Neural progenitor cell (in vitro differentiated cells): ENCODE measurements around the gene SNX25. TPM values are rescaled to one million over a fixed set of nuclear protein-coding genes. Genes with fewer than 3 reads are reported as not detected.
"Not testable (repeated sequence)": the region's sequence is repeated elsewhere in the genome, so short reads cannot be mapped to it uniquely, and the experiment has no call there.

Source experiments
- DNase-seq: peaks from one replicate; pipeline ENCODE4 v3.0.0-alpha.2; 2016; ENCODE audit warnings: low spot score
- H2AFZ ChIP-seq: fragments of 200-600 bp; sonication (generic); replicated peaks from 2 replicates; pipeline ENCODE4 v1.6.1; 2016; ENCODE audit warnings: antibody characterized with exemption
- H3F3A ChIP-seq: fragments of 200-600 bp; sonication (generic); 2 replicates; pipeline ENCODE4 v1.6.1; 2016; ENCODE audit warnings: antibody characterized with exemption, low read depth
- H3K27ac ChIP-seq: fragments of 200-600 bp; sonication (generic); 2 replicates; pipeline ENCODE4 v1.5.1; 2016; ENCODE audit warnings: mild to moderate bottlenecking
- H3K27me3 ChIP-seq: fragments of 200-600 bp; sonication (generic); 2 replicates; pipeline ENCODE4 v1.6.1; 2016; ENCODE audit warnings: mild to moderate bottlenecking, moderate library complexity
- H3K36me3 ChIP-seq: fragments of 200-600 bp; sonication (generic); 2 replicates; pipeline ENCODE4 v1.5.1; 2016
- H3K4me1 ChIP-seq: fragments of 200-600 bp; sonication (generic); 2 replicates; pipeline ENCODE4 v1.6.1; 2016; ENCODE audit warnings: mixed run types
- H3K4me2 ChIP-seq: fragments of 200-600 bp; sonication (generic); 2 replicates; pipeline ENCODE4 v1.6.1; 2016
- H3K4me3 ChIP-seq: fragments of 200-600 bp; sonication (generic); 2 replicates; pipeline ENCODE4 v1.5.1; 2016
- H3K79me2 ChIP-seq: fragments of 200-600 bp; sonication (generic); 2 replicates; pipeline ENCODE4 v1.6.1; 2016; ENCODE audit warnings: low read depth
- H3K9ac ChIP-seq: fragments of 200-600 bp; sonication (generic); 2 replicates; pipeline ENCODE4 v1.6.1; 2016
- H3K9me3 ChIP-seq: fragments of 200-600 bp; sonication (generic); 2 replicates; pipeline ENCODE4 v1.5.1; 2016; ENCODE audit warnings: low read depth
- H4K20me1 ChIP-seq: fragments of 200-600 bp; sonication (generic); 2 replicates; pipeline ENCODE4 v1.6.1; 2016; ENCODE audit warnings: low read depth
- H3K27ac Mint-ChIP-seq: 3 replicates; pipeline ENCODE4 v1.8.0; 2021; ENCODE audit warnings: mixed read lengths
- H3K27me3 Mint-ChIP-seq: 2 replicates; pipeline ENCODE4 v1.8.0; 2022; ENCODE audit warnings: low read depth, mild to moderate bottlenecking, inconsistent platforms, moderate library complexity, mixed read lengths; ENCODE audit not compliant: insufficient read depth
- H3K36me3 Mint-ChIP-seq: 3 replicates; pipeline ENCODE4 v1.8.0; 2021; ENCODE audit warnings: mixed read lengths
- H3K4me1 Mint-ChIP-seq: 3 replicates; pipeline ENCODE4 v1.8.0; 2021; ENCODE audit warnings: mixed read lengths
- H3K4me3 Mint-ChIP-seq: 3 replicates; pipeline ENCODE4 v1.8.0; 2021; ENCODE audit warnings: mild to moderate bottlenecking, moderate library complexity, mixed read lengths
- H3K9me3 Mint-ChIP-seq: 3 replicates; pipeline ENCODE4 v1.8.0; 2020; ENCODE audit warnings: mixed read lengths
- EZH2 ChIP-seq: fragments of 200-600 bp; sonication (generic); IDR thresholded peaks from 2 replicates; pipeline ENCODE4 v1.6.1; 2017; ENCODE audit warnings: antibody characterized with exemption, mild to moderate bottlenecking, moderate library complexity
- EZH2phosphoT487 ChIP-seq: fragments of 200-600 bp; sonication (generic); IDR thresholded peaks from 2 replicates; pipeline ENCODE4 v1.6.1; 2017; ENCODE audit warnings: antibody characterized with exemption
- total RNA-seq: library from RNA; depleted of rRNA; stranded (reverse); fragments of >200 nt; gene quantifications from 2 replicates; pipeline ENCODE4 v1.2.3, GENCODE V29; 2015; ENCODE audit warnings: low replicate concordance
- TF ChIP-seq, protein P1 (sequence below): fragments of 200-600 bp; sonication (generic); IDR thresholded peaks from 2 replicates; pipeline ENCODE4 v1.5.1; 2017; ENCODE audit warnings: antibody characterized with exemption, mild to moderate bottlenecking

The SNX25 gene
- total RNA-seq, 1 donor from 2014 or later = 50.8 TPM

DNA sequence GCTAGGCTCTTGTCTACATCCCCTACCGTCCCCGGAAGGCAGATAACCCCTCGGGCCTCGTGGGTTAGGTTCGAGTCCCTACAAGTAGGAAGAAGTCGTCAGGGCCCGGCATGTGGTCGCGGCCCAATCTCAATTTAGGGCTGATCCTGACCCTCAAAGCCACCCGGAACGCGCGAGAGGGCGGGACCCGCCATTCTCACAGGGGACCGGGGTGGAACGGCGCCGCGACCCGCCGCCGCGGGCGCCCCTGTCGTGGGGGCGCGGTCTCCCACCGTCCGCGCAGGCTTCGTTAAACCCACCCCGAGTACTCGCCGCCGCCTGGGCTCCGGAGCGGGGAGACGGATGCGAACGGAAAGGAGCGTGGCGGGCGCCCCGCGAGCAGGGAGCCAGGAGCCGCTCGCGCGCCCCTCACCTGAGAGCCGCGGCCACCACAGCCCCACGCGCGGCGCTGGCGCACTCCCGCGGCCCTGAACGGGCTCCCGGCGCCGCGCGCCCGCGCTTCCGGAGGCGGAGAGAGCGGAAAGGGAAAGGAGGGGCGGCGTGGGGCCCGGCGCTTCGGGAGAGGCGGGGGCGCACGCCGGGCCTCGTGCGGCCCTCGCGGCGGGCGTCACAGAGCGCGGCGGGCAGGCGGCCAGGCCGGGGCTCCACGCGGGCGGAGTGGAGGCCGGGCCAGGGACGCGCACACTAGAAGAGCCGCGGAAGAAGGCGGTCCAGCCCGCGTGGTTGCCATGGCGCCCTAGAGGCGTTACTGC lies 5.7 kb upstream of the SNX25 start, which contains the start of gene CFAP97:
TSS of gene CFAP97 (minus strand) at position 515 of the 752 bp plus-strand sequence. CDS start 12,804 bp downstream, outside the sequence.
- TF ChIP-seq EZH2 (peak; percentile 35), EZH2phosphoT487 (no peak)
- TF ChIP-seq, protein P1, sequence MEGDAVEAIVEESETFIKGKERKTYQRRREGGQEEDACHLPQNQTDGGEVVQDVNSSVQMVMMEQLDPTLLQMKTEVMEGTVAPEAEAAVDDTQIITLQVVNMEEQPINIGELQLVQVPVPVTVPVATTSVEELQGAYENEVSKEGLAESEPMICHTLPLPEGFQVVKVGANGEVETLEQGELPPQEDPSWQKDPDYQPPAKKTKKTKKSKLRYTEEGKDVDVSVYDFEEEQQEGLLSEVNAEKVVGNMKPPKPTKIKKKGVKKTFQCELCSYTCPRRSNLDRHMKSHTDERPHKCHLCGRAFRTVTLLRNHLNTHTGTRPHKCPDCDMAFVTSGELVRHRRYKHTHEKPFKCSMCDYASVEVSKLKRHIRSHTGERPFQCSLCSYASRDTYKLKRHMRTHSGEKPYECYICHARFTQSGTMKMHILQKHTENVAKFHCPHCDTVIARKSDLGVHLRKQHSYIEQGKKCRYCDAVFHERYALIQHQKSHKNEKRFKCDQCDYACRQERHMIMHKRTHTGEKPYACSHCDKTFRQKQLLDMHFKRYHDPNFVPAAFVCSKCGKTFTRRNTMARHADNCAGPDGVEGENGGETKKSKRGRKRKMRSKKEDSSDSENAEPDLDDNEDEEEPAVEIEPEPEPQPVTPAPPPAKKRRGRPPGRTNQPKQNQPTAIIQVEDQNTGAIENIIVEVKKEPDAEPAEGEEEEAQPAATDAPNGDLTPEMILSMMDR = peak; percentile 3
- H3K27ac ChIP-seq = no peak within 1 kb of the TSS
- Mint-ChIP-seq H3K27ac (peak within 1 kb of the TSS; percentile 96), H3K36me3 (peaks cover 3% of the 10 kb centered on the region), H3K4me3 (peak within 1 kb of the TSS; percentile 96), H3K4me1 (peaks cover 30% of the 10 kb centered on the region), H3K27me3 (peaks cover 4% of the 10 kb centered on the region), H3K9me3 (no peaks in the 10 kb centered on the region)
- no peaks in the 10 kb centered on the region for H3K36me3 ChIP-seq
- peak within 1 kb of the TSS; percentile 76 for H3K4me3 ChIP-seq
- H4K20me1 ChIP-seq = no peaks in the 10 kb centered on the region
- peaks cover 12% of the 10 kb centered on the region for H3K27me3 ChIP-seq
- H3K9ac ChIP-seq = no peak within 1 kb of the TSS
- peak within 1 kb of the TSS; percentile 90 for H3K4me2 ChIP-seq
- peak; percentile 85 for DNase-seq
- H2AFZ ChIP-seq = peak within 1 kb of the TSS; percentile 41
- no peaks in the 10 kb centered on the region for H3K9me3 ChIP-seq
- H3F3A ChIP-seq = peaks cover 11% of the 10 kb centered on the region
- H3K79me2 ChIP-seq = peaks cover 52% of the 10 kb centered on the region
- peaks cover 29% of the 10 kb centered on the region for H3K4me1 ChIP-seq

DNA sequence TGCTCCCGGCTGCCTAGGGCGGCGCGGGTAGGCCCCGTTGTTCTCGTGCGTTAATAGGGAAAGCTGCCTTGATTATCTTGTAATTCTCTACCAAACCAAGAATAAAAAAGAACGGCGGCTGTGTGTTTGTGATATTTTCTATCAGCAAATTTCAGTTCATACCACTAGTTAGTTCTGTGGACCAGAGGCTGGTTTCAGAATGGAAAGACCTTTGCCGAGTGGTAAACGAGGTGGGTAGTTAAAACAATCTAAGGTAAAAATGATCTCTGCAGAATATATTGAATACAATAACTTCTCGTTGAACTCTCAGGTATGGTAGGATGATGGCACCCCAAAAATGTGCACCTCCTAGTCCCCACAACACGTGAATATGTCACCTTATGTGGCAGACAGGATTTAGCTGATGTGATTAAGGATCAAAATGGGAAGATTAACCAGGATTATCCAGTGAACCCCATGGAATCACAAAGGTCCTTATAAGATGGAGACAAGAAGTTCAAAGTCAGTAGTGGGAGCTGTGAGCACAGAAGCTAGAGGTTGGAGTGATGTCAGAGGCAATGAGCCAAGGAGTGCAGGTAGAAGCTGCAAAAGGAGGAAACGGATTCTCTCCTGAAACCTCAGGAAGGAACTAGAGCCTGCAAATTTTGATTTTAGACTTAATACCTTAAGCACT lies 5.0 kb upstream of the SNX25 start:
- no peaks in the 10 kb centered on the region for H3K9me3 Mint-ChIP-seq
- peak overlapping the region; percentile 90 for H3K4me2 ChIP-seq
- no peak overlapping the region for H3K9ac ChIP-seq
- H3K4me1 ChIP-seq = peaks cover 33% of the 10 kb centered on the region
- H3K27me3 ChIP-seq = peaks cover 15% of the 10 kb centered on the region
- H3F3A ChIP-seq = peaks cover 17% of the 10 kb centered on the region
- H3K79me2 ChIP-seq = peaks cover 45% of the 10 kb centered on the region
- no peaks in the 10 kb centered on the region for H4K20me1 ChIP-seq
- no peaks in the 10 kb centered on the region for H3K9me3 ChIP-seq
- H3K36me3 Mint-ChIP-seq = peaks cover 3% of the 10 kb centered on the region
- H3K27ac Mint-ChIP-seq = peak overlapping the region; percentile 11
- peaks cover 7% of the 10 kb centered on the region for H3K27me3 Mint-ChIP-seq
- peak overlapping the region; percentile 85 for H3K4me3 Mint-ChIP-seq
- H3K4me3 ChIP-seq = peak overlapping the region; percentile 76
- H3K36me3 ChIP-seq = no peaks in the 10 kb centered on the region
- H3K4me1 Mint-ChIP-seq = peaks cover 35% of the 10 kb centered on the region
- TF ChIP-seq EZH2 (no peak), EZH2phosphoT487 (no peak)
- TF ChIP-seq, protein P1 = no peak
- H2AFZ ChIP-seq = peak overlapping the region; percentile 41
- DNase-seq = no peak
- H3K27ac ChIP-seq = no peak overlapping the region

DNA sequence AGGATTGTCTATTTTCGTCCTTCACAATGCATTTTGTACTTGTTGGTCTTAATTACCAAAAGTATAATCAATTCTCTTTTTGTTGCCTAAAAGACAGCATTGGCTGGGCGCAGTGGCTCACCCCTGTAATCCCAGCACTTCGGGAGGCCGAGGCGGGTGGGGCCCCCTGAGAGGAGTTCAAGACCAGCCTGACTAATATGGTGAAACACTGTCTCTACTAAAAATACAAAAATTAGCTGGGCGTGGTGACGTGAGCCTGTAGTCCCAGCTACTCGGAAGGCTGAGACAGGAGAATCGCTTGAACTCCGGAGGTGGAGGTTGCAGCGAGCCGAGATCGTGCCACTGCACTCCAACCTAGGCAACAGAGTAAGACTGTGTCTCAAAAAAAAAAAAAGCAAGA lies 4.3 kb upstream of the SNX25 start:
- H3K36me3 ChIP-seq, H2AFZ ChIP-seq, H3K9me3 Mint-ChIP-seq, H3K9ac ChIP-seq, H3K27ac ChIP-seq, H4K20me1 ChIP-seq, H3K4me3 ChIP-seq, H3K36me3 Mint-ChIP-seq, H3K27me3 Mint-ChIP-seq, DNase-seq, H3K9me3 ChIP-seq, H3K27ac Mint-ChIP-seq: not testable (repeated sequence)
- Mint-ChIP-seq H3K4me3 (peak overlapping the region; percentile 85), H3K4me1 (peaks cover 35% of the 10 kb centered on the region)
- H3K4me1 ChIP-seq = peaks cover 33% of the 10 kb centered on the region
- peaks cover 40% of the 10 kb centered on the region for H3K79me2 ChIP-seq
- peak overlapping the region; percentile 90 for H3K4me2 ChIP-seq
- peaks cover 15% of the 10 kb centered on the region for H3K27me3 ChIP-seq
- H3F3A ChIP-seq = peaks cover 18% of the 10 kb centered on the region
